ENCODE measurements around the gene KCNJ16.

DNA sequence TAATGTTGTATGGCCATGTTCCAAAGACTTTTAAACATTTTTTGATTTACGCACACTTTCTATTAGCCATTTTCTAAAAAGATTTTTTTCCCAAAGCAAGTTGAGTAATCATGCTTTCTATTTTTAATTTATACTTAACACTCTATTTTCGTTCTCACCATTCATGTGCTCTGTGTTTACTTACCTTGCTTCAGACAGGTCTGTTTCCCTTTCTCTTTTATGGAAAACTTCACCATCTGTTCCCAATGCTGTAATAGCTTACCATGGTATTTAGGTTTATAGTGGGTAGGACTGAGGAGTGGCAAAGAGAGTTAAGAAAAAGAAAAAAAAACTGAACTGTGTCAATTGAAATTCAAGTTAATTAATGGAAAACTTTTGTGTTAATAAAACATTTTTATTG, 37.5 kb upstream of the KCNJ16 start:
- TF ChIP-seq, protein P1, sequence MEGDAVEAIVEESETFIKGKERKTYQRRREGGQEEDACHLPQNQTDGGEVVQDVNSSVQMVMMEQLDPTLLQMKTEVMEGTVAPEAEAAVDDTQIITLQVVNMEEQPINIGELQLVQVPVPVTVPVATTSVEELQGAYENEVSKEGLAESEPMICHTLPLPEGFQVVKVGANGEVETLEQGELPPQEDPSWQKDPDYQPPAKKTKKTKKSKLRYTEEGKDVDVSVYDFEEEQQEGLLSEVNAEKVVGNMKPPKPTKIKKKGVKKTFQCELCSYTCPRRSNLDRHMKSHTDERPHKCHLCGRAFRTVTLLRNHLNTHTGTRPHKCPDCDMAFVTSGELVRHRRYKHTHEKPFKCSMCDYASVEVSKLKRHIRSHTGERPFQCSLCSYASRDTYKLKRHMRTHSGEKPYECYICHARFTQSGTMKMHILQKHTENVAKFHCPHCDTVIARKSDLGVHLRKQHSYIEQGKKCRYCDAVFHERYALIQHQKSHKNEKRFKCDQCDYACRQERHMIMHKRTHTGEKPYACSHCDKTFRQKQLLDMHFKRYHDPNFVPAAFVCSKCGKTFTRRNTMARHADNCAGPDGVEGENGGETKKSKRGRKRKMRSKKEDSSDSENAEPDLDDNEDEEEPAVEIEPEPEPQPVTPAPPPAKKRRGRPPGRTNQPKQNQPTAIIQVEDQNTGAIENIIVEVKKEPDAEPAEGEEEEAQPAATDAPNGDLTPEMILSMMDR (IDR thresholded peaks at IDR 0.05; ENCODE audit: low read depth, low read length), result no peak
- no peak for TF ChIP-seq EZH2phosphoT487 (IDR thresholded peaks at IDR 0.05; ENCODE audit: low read depth)

Measured in OCI-LY3 (cell line).